NCI-H146 treated with DMSO at 0.1 percent for 48 hours (cell line): ENCODE data around the gene C14orf93.
A peak's percentile ranks its signal among the peaks of the same experiment; 100 is the strongest.
"Not testable (repeated sequence)": the region's sequence is repeated elsewhere in the genome, so short reads cannot be mapped to it uniquely, and the experiment has no call there.

Source experiments
- DNase-seq: peaks from one replicate; lab custom pipeline; 2025; ENCODE audit not compliant: unreplicated experiment; lab: John Stamatoyannopoulos, UW

Gene C14orf93

DNA sequence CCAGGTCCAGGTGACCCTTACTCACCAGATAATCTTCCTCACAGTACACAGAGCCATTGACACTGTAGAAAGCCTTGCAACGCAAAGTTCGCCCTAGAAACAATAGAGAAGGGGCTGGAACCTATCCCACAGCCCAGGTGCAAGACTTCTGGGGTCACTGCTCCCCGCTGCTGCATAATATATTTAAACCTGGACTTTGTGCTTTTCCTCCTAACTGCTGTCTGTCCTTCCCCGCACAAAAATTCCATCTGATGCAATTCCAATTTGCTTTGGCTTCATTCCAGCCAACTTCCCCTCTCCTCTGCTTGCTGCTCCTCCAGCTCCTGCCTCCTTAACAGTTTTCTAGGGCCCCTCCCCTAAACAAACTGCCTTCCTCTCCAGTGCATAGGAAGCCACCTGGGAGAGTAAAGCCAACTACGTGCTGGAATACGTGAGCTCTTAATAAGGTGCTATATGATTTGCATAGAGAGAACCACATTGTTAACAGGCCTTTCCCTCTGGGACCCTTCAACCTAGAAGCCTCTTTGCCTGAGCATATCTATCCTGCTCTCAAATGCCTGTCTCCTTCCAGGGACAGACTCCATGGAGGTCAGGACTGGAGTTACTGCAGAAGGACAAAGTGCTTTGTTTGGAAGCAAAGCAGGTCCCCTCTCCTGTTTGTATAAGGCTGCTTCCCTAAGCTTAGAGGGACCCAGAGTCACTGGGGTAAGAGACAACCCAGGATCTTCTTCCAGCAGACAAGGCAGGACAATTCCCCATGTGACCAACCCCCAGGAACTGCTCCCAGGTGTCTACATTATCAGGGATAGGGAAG is 33.1 kb downstream of the C14orf93 start:
- no peak for DNase-seq

DNA sequence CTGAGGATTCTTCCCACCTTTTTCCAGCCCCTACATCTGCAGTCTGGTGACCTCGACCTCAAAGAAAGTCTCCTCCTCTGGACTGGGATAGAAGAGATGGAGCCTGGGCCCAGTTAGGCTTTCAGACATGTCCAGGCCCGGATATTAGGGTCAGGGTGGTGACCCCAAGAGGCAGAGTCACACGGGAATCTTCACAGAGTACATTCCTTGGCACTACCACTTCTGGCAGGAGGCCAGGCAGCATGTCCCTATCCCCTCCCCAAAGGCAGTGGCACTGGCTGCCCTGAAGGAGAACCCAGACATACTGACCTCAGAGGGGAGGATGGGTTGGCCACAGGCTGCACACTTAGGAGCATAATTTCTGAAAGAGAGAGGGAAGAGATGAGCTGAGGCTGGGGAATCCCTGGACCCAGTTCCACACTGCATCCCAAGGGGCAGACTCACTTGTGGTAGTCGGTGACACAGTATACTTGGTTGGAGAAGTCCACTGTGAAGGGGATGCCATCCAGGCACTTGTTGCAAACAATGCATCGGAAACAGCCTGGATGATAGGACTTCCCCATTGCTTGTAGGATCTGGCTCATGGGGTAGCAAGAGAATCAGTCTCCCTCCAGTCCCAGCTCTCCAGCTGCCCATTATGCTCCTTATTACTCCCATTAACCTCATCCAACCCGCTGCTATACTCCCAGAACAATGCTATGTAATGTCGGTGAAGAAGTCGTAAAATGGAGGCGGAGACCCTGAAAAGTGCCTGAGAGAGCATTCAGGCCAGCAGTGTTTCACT is 35.2 kb downstream of the C14orf93 start:
- no peak for DNase-seq

DNA sequence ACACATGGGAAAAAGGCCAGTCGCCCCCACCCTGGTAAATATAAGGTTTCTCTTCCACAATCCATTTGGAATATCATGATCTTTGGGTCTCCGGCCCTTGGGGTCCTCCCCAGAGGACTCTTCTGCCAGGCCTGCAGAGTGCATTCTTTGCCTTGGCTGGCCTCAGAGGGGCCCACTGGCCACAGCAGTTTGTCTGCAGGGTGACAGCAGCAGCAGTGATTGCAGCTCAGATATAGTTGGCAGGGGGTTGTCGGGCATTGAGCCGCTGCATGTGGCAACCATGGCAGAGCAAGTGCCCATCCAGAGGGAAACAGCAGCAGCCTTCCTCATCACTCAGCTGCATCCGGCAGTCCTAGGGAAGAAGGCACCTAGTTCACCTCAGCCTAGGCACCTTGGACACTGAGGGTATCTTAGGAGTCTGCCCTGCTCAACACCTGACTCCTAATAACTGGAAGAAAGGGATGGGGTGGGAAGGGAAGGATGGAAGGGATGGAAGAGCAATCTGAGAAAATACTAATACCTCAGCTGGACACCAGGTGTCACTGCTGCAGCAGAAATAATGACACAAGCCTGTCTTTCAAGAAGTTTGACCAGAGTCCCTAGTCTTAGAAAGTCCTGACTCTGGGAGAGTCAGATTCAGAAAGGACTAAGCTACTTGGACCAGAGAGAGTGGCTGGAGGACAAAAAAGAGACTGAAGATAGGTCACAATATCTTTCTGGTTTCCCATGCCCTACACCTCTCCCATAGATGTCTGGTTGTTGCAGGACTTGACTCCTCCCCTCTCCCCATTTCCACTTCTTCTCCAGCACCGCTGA is 36.5 kb downstream of the C14orf93 start:
- peak; percentile 14 for DNase-seq

DNA sequence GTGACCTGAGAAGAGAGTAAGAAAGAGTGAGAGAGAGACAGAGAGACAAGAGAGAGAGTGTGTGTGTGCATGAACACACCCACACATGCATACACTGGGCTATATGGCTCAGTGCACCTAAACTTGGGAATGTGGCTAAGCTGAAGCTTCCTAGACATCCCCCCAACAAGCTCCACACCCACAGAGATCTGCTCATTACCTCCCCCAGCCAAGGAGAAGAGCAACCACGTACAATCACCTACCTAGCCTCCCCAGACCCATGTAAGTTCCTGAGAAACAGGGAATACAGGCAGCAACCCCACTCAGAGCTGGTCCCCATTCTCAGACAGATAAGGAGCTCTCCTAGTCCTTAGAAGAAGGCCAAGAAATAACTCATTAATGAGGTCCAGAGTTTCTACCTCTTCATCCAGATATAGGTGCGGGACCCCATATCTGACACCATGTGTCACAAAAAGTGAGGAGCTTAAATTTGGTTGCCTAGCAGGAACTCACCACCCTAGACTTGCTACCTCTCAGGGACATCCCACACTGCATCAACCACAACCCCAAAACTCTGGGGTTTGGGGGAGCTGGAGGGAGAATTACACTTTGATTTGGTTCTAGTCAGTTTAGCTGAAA is 37.5 kb downstream of the C14orf93 start:
- no peak for DNase-seq

DNA sequence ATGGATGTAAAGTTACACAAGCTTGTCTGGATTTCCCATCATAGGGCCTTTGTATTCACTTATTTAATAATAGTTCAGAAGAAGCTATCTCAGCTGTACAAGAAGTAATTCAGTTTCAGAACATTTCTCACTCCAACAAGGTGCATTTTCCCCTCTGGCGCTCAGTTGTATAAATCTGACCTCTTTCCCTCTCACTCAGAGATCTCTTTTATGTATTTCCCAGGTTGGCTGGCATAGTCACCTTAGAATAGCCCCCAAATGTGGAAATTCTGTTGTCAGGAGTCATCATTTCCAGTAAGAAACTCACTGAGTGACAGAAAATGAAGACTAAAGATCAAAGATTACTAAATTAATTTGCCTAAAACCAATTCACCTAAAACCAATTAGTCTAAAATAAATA is 38.8 kb downstream of the C14orf93 start:
- no peak for DNase-seq

DNA sequence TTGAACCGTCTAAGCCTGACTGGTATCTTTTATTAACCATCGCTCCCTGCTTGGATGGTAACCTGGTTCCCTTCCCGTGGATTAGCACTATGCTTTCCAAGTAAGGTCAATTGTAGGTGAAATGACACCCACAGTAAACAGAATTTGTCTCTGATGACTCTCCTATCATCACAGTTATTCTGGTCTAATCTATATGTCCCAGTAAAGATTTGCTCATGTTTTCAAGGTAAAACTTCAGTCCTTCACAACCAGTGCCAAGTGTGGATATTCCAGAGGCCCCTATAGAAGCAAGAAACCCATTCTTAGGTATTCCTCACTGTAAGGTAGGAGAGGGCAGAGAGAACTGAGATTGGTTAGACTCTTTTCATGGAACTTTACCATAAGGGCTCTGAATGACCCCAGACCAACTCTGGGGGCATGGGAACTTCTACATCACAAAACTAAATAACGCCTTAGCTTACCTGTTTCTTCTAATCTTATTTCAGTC is 43.1 kb downstream of the C14orf93 start:
- no peak for DNase-seq

DNA sequence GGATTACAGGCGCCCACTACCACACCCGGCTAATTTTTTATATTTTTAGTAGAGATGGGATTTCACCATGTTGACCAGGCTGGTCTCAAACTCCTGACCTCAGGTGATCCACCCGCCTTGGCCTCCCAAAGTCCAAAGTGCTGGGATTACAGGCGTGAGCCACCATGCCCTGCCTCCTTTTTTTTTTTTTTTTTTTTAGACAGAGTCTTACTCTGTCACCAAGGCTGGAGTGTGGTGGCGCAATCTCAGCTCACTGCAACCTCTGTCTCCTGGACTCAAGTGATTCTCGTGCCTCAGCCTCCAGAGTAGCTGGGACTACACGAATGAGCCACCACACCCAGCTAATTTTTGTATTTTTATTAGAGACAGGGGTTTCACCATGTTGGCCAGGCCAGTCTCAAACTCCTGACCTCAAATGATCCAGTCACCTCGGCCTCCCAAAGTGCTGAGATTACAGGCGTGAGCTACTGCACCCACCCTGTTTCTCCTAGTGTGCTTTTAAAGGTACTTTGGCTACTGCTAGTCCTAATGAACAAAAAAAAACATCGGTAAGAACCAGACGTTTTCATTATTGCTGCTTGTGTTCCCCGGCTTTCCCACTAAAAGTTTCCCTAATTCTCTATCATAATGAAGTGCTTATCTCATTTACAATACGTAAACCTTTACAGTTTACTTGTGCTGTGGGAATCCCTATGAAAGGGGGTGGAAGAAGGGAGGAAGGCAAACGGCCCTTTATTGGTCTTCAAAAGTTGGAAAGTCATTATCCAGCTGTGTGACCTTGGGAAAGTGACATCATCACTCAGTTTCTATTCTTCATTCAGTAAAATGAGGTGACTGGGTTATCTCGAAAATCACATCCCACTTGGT is 43.8 kb downstream of the C14orf93 start:
- not testable (repeated sequence) for DNase-seq

DNA sequence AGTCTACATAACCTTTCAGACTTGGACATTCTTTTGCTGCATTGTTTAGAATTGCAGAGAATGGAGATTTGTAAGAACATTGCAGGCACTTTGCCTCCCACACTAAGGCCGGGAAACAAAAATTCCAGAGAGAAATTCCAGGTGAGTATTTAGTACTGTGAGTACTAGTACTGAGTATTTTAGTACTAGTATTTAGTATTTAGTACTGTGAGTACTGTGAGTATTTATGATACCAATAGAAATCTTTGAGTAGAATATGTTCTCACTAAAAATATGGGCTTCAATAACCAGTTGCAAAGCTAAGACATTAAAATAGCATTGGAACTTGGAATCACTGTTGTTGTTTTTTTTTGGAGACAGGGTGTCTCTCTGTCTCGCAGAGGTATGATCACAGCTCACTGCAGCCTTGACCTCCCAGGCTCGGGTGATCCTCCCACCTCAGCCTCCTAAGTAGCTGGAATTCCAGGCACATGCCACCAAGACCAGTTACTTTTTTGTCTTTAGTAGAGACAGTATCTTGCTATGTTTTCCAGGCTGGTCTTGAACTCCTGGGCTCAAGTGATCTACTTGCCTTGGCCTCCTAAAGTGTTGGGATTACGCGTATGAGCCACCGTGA is 47.8 kb downstream of the C14orf93 start:
- DNase-seq, result no peak

DNA sequence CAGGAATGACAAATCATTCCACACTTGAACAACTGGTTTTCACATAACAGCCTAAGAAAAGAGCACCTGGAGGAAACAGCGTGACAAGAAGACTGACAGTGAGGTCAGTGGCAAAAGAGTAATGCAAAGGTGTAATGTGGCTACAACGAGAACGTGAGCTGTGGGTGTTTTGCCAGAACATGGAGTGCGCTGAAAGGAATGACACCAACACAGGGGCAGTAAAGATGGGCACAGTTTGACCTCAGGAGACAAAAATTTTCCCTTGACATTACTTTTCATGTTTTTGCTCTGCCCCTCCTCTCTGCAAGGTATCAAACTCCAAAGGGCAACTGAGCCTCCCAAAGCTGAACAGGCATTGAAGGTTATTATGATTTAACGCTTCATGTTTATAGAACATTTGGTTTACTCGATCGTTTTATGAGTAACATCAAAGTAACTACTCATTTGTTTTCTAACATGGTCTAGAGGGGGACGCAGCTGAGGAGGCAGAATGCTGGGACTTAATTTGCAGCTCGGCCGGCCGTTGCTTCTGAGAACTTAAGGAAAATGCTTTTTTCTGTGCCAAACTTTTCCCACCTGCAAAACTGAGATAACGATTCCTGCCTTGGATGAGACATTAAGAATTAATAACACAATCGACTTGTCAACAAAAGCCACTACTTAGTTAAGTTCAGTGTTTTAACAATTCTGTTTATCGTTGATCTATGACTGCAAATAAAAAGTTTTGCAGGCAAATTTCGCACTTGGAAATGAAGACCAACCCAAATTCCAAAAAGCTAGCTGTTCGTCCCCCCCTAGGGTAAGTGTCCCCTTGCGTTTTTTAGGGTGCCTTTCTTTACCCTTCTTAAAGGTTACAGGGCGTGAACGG is 54.0 kb downstream of the C14orf93 start:
- no peak for DNase-seq

DNA sequence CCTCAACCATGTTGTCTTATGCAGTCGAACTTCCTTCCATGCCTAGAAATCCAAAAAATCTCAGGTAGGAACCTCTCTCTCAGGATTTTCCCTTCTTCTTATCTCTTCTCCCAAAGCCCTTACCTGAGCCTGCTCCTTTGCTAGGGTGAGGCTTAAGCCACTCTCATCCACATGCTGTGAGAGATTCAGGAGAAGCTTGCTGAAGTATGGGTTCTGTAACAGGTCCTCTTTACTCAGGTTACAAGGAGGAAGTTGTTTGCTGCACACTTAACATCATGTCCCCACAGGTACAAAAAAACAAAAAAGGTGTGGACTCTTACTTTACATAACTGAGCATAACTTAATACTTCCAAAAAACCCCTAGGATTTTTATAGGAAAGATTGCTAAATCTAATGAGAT is 57.5 kb downstream of the C14orf93 start:
- no peak for DNase-seq

DNA sequence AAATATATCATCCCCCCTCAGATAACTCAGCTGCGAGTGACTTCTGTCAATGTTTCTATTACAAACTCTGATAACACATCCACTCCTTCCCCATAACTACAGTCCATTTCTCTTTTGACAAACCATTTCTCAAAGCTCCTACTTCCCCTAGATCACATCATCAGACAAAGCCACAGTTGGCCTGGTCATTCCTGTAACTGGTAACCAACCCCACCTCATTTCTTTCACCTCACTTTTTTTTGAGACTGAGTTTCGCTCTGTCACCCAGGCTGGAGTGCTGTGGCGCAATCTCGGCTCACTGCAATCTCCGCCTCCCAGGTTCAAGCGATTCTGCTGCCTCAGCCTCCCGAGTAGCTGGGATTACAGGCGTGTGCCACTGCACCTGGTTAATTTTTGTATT is 58.1 kb downstream of the C14orf93 start:
- DNase-seq, result not testable (repeated sequence)

DNA sequence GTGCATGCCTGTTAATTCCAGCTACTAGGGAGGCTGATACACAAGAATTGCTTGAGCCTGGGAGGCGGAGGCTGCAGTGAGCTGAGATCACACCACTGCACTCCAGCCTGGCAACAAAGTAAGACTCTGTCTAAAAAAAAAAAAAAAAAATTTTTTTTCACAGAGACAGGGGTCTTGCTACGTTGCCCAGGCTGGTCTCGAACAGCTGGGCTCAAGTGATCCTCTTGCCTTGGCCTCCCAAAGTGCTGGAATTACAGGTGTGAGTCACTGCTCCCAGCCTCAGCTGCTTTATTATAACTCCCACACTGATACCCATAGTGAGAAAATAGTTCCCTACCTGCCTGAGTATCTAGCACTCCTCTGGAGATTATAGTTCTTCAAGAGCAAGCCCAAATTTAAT is 64.3 kb downstream of the C14orf93 start:
- no peak for DNase-seq

DNA sequence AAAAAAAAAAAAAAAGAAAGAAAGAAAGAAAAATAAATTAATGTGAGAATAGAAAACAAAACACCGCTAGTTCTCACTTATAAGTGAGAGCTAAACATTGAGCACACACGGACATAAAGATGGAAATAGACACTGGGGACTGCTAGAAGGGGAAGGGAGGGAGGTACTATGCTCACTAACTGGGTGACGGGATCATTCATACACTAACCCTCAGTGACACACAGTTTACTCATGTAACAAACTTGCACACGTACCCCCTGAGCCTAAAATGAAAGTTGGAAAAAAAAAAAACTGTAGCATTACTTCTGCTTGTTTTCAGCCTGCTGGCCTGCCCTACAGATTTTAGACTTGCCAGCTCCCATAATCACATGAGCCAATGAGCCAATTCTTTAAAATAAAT is 70.3 kb downstream of the C14orf93 start:
- DNase-seq, result no peak
